ENCODE data around the gene CD96. TPM values are rescaled to one million over a fixed set of nuclear protein-coding genes. Genes with fewer than 3 reads are reported as not detected.
A peak's percentile ranks its signal among the peaks of the same experiment; 100 is the strongest.

Gene CD96
- total and polyA plus RNA-seq, 10 donors, result 2.9 to 43.9 (median 24.1) TPM

GRCh38 chr3:111605493-111605892, 63.5 kb downstream of the CD96 start:
- Histone ChIP-seq H3K36me3 (peaks cover 0 to 6% (median 0%) of the 10 kb centered on the region in 6 donors), H3K9me3 (no peaks in the 10 kb centered on the region), H3K4me1 (peaks cover 7 to 38% (median 10%) of the 10 kb centered on the region in 6 donors), H3K4me3 (no peak overlapping the region), H3K27me3 (replicated peaks in 1 of 7) (no peaks in the 10 kb centered on the region), H3K27ac (no peak overlapping the region)
- WGBS, 5 donors, result 69 to 81% (median 72%) methylated on average over 2 of the region's 2 CpGs
- intact Hi-C loops (cut with DNase I; ENCODE audit: low total_unique reads), result no loop called here
- TF ChIP-seq POLR2AphosphoS5 (IDR thresholded peaks at IDR 0.05) (no peak), POLR2A (IDR thresholded peaks at IDR 0.05) (no peak)
- TF ChIP-seq, protein P1, sequence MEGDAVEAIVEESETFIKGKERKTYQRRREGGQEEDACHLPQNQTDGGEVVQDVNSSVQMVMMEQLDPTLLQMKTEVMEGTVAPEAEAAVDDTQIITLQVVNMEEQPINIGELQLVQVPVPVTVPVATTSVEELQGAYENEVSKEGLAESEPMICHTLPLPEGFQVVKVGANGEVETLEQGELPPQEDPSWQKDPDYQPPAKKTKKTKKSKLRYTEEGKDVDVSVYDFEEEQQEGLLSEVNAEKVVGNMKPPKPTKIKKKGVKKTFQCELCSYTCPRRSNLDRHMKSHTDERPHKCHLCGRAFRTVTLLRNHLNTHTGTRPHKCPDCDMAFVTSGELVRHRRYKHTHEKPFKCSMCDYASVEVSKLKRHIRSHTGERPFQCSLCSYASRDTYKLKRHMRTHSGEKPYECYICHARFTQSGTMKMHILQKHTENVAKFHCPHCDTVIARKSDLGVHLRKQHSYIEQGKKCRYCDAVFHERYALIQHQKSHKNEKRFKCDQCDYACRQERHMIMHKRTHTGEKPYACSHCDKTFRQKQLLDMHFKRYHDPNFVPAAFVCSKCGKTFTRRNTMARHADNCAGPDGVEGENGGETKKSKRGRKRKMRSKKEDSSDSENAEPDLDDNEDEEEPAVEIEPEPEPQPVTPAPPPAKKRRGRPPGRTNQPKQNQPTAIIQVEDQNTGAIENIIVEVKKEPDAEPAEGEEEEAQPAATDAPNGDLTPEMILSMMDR (IDR thresholded peaks at IDR 0.05 in 8 of 11, conservative IDR thresholded peaks at IDR 0.05 in 3 of 11), result no peak
- DNase-seq, result no peak

GRCh38 chr3:111607240-111607920, 65.4 kb downstream of the CD96 start:
- H3K27me3 ChIP-seq (replicated peaks in 1 of 7), result no peaks in the 10 kb centered on the region
- no peak for TF ChIP-seq POLR2A (IDR thresholded peaks at IDR 0.05)
- TF ChIP-seq POLR2AphosphoS5 (IDR thresholded peaks at IDR 0.05), result no peak
- TF ChIP-seq, protein P1 (IDR thresholded peaks at IDR 0.05 in 8 of 11, conservative IDR thresholded peaks at IDR 0.05 in 3 of 11), result no peak
- no peaks in the 10 kb centered on the region for H3K9me3 ChIP-seq
- H3K4me3 ChIP-seq, result no peak overlapping the region
- peak overlapping the region in 1 of 8 donors; percentile 24 for H3K27ac ChIP-seq
- 72 to 85% (median 77%) methylated on average over 3 of the region's 3 CpGs for WGBS, 5 donors
- no peak for DNase-seq
- H3K36me3 ChIP-seq, result no peaks in the 10 kb centered on the region
- intact Hi-C loops (cut with DNase I; ENCODE audit: low total_unique reads), result no loop called here
- H3K4me1 ChIP-seq, result peaks cover 10 to 48% (median 15%) of the 10 kb centered on the region in 6 donors

GRCh38 chr3:111608383-111608782, 66.4 kb downstream of the CD96 start:
- DNase-seq, result no peak
- 53 to 67% (median 62%) methylated on average over 2 of the region's 2 CpGs for WGBS, 5 donors
- Histone ChIP-seq H3K27ac (peak overlapping the region in 1 of 8 donors; percentile 63), H3K4me1 (peaks cover 10 to 47% (median 15%) of the 10 kb centered on the region in 6 donors), H3K27me3 (replicated peaks in 1 of 7) (no peaks in the 10 kb centered on the region), H3K36me3 (no peaks in the 10 kb centered on the region), H3K9me3 (no peaks in the 10 kb centered on the region), H3K4me3 (no peak overlapping the region)
- intact Hi-C loops (cut with DNase I; ENCODE audit: low total_unique reads), result no loop called here
- TF ChIP-seq POLR2A (IDR thresholded peaks at IDR 0.05) (no peak), POLR2AphosphoS5 (IDR thresholded peaks at IDR 0.05) (no peak)
- TF ChIP-seq, protein P1 (IDR thresholded peaks at IDR 0.05 in 8 of 11, conservative IDR thresholded peaks at IDR 0.05 in 3 of 11), result no peak

- Histone ChIP-seq H3K27ac (peak overlapping the region in 7 of 8 donors; percentile 3 to 68 (median 54)), H3K27me3 (replicated peaks in 1 of 7) (no peaks in the 10 kb centered on the region)
- intact Hi-C loops (cut with DNase I; ENCODE audit: low total_unique reads), result no loop called here
Measured at GRCh38 chr3:111609700-111610099, 67.7 kb downstream of the CD96 start.

More at GRCh38 chr3:111609700-111610099, 67.7 kb downstream of the CD96 start:
- H3K4me3 ChIP-seq, result no peak overlapping the region
- TF ChIP-seq POLR2AphosphoS5 (IDR thresholded peaks at IDR 0.05), result no peak
- TF ChIP-seq, protein P1 (IDR thresholded peaks at IDR 0.05 in 8 of 11, conservative IDR thresholded peaks at IDR 0.05 in 3 of 11), result no peak
- TF ChIP-seq POLR2A (IDR thresholded peaks at IDR 0.05), result no peak
- no peaks in the 10 kb centered on the region for H3K9me3 ChIP-seq
- WGBS, 5 donors, result 79 to 92% (median 87%) methylated on average over 2 of the region's 2 CpGs
- H3K4me1 ChIP-seq, result peaks cover 4 to 38% (median 15%) of the 10 kb centered on the region in 6 donors
- H3K36me3 ChIP-seq, result no peaks in the 10 kb centered on the region
- DNase-seq, result no peak

All from spleen (tissue), 11 donors.